ENCODE results near the gene RRP1. TPM values are rescaled to one million over a fixed set of nuclear protein-coding genes. Genes with fewer than 3 reads are reported as not detected.

RRP1 gene
- total RNA-seq, 1 donor from 2014 or later, result 18.2 TPM

- Histone ChIP-seq H3K36me3 (no peaks in the 10 kb centered on the region), H3K27ac (no peak overlapping the region), H3K27me3 (no peaks in the 10 kb centered on the region), H3K4me1 (no peaks in the 10 kb centered on the region), H3K9me3 (no peaks in the 10 kb centered on the region), H3K4me3 (no peak overlapping the region)
- TF ChIP-seq POLR2AphosphoS5 (IDR thresholded peaks at IDR 0.05; ENCODE audit: insufficient read depth in 1 of 2, low read depth in 1 of 2) (peak in 1 of 2 donors; percentile 64), POLR2A (IDR thresholded peaks at IDR 0.05) (no peak)
- TF ChIP-seq, protein P1, sequence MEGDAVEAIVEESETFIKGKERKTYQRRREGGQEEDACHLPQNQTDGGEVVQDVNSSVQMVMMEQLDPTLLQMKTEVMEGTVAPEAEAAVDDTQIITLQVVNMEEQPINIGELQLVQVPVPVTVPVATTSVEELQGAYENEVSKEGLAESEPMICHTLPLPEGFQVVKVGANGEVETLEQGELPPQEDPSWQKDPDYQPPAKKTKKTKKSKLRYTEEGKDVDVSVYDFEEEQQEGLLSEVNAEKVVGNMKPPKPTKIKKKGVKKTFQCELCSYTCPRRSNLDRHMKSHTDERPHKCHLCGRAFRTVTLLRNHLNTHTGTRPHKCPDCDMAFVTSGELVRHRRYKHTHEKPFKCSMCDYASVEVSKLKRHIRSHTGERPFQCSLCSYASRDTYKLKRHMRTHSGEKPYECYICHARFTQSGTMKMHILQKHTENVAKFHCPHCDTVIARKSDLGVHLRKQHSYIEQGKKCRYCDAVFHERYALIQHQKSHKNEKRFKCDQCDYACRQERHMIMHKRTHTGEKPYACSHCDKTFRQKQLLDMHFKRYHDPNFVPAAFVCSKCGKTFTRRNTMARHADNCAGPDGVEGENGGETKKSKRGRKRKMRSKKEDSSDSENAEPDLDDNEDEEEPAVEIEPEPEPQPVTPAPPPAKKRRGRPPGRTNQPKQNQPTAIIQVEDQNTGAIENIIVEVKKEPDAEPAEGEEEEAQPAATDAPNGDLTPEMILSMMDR (IDR thresholded peaks at IDR 0.05), result no peak
- no peak for DNase-seq (ENCODE audit: extremely low spot score in 2 of 2)
- intact Hi-C loops (cut with DNase I), result no loop called here
Observed at GRCh38 chr21:43827015-43827611, 37.7 kb downstream of the RRP1 start.

- TF ChIP-seq, protein P1 (IDR thresholded peaks at IDR 0.05), result no peak
- TF ChIP-seq POLR2A (IDR thresholded peaks at IDR 0.05) (no peak), POLR2AphosphoS5 (IDR thresholded peaks at IDR 0.05; ENCODE audit: insufficient read depth in 1 of 2, low read depth in 1 of 2) (no peak)
- Histone ChIP-seq H3K4me1 (no peaks in the 10 kb centered on the region), H3K27ac (no peak overlapping the region), H3K4me3 (no peak overlapping the region), H3K36me3 (no peaks in the 10 kb centered on the region), H3K9me3 (no peaks in the 10 kb centered on the region), H3K27me3 (no peaks in the 10 kb centered on the region)
- no peak for DNase-seq (ENCODE audit: extremely low spot score in 2 of 2)
- intact Hi-C loops (cut with DNase I), result no loop called here
Observed at GRCh38 chr21:43829161-43829560, 39.8 kb downstream of the RRP1 start.

DNA sequence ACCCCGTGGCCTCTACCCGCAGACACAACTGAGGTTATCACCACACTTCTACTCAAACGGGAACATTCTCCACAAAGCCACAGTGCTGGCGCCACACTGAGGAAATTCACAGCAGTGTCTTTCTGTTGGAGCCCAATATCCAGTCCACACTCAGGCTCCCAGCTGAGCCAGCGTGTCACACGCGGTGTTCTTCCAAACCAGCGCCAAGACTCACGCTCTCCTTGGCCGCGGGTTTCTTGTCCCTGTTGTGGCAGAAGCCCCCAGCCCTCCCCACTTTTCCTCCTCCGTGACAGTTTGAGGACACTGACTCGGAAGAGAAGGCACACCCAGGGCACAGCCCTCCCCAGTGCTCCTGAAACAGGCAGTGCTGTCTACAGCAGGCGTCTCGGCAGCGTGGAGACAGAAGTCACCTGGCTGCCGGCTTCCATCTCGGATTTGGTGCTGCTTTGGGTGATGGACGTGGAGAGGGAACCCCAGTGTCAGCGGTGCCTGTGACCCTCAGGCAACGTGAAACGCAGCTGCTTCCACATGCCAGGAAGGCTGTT is 40.3 kb downstream of the RRP1 start:
- TF ChIP-seq POLR2AphosphoS5 (IDR thresholded peaks at IDR 0.05; ENCODE audit: insufficient read depth in 1 of 2, low read depth in 1 of 2) (no peak), POLR2A (IDR thresholded peaks at IDR 0.05) (no peak)
- TF ChIP-seq, protein P1 (IDR thresholded peaks at IDR 0.05), result no peak
- H3K36me3 ChIP-seq, result no peaks in the 10 kb centered on the region
- no peaks in the 10 kb centered on the region for H3K27me3 ChIP-seq
- no peaks in the 10 kb centered on the region for H3K4me1 ChIP-seq
- H3K4me3 ChIP-seq, result no peak overlapping the region
- intact Hi-C loops (cut with DNase I), result no loop called here
- no peak overlapping the region for H3K27ac ChIP-seq
- DNase-seq (ENCODE audit: extremely low spot score in 2 of 2), result no peak
- no peaks in the 10 kb centered on the region for H3K9me3 ChIP-seq

DNA sequence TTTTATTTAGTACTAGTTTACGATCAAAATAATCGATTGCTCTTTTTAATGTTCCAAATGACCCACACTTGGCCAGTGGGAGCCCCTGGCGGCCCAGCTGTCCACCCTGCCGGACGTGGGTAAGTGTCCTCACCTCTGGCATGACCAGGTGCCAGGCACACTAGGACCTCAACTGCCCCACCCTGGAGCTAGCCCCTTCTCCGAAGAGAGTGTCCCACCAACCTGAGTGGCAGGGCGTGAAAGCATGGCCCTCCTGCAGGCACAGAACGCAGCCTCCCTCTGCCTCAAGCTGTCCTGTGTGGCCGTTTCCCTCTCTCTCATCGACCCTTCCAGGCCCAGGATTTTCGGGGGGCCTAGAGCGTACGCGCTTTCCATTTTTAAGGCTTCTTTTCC is 42.8 kb downstream of the RRP1 start:
- no peaks in the 10 kb centered on the region for H3K9me3 ChIP-seq
- no peak for DNase-seq (ENCODE audit: extremely low spot score in 2 of 2)
- H3K27me3 ChIP-seq, result no peaks in the 10 kb centered on the region
- H3K4me1 ChIP-seq, result no peaks in the 10 kb centered on the region
- H3K27ac ChIP-seq, result no peak overlapping the region
- no peaks in the 10 kb centered on the region for H3K36me3 ChIP-seq
- H3K4me3 ChIP-seq, result no peak overlapping the region
- TF ChIP-seq POLR2A (IDR thresholded peaks at IDR 0.05) (no peak), POLR2AphosphoS5 (IDR thresholded peaks at IDR 0.05; ENCODE audit: insufficient read depth in 1 of 2, low read depth in 1 of 2) (no peak)
- TF ChIP-seq, protein P1 (IDR thresholded peaks at IDR 0.05), result no peak
- intact Hi-C loops (cut with DNase I), result no loop called here

DNA sequence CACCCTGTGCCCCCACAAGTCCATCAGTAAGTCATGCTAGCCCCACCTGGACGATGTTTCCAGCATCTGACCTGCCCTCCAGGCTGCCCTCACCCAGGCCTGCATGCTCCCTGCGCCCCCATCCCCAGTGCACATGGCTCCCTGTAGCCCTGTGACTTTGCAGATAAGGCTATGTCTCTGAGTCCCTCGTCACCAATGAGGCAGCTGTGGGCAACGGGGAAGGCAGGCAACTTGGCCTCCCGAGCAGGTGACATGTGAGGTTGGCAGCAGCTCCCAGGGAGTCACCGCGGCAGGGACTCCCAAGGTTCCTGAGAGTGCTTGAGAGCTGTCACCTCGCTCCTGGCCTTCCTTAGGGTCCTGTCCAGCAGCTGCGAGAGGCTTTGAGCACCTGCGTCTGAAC is 43.3 kb downstream of the RRP1 start:
- DNase-seq (ENCODE audit: extremely low spot score in 2 of 2), result no peak
- Histone ChIP-seq H3K4me3 (no peak overlapping the region), H3K9me3 (no peaks in the 10 kb centered on the region), H3K27me3 (no peaks in the 10 kb centered on the region), H3K36me3 (no peaks in the 10 kb centered on the region), H3K27ac (no peak overlapping the region), H3K4me1 (no peaks in the 10 kb centered on the region)
- TF ChIP-seq, protein P1 (IDR thresholded peaks at IDR 0.05), result no peak
- TF ChIP-seq POLR2A (IDR thresholded peaks at IDR 0.05) (no peak), POLR2AphosphoS5 (IDR thresholded peaks at IDR 0.05; ENCODE audit: insufficient read depth in 1 of 2, low read depth in 1 of 2) (no peak)
- intact Hi-C loops (cut with DNase I), result no loop called here

Data from vagina (tissue), 2 donors.